Globus pallidus (tissue), 1 donor: ENCODE results near the gene HFE.
A peak's percentile ranks its signal among the peaks of the same experiment; 100 is the strongest.

Source experiments
- DNase-seq: peaks from one replicate; pipeline ENCODE4 v3.0.0-alpha.2; 2015; ENCODE audit warnings: low spot score

HFE gene

DNA sequence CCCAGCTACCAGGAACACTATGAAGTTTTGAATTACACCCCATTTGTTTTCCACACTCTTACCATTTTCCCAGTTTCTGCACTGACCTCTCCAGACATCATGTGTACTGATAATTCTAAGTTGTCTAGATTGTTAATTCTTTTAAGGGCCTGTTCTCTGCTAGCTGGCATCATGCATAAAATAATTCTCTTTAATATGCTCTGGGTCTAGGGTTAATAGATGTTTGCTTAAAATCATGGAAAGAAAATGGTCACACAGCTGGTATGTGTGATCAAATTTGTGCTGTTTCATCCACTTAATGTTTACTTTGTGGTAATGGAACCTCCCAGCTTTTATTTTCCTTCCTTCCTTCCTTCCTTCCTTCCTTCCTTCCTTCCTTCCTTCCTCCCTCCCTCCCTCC is 49.1 kb downstream of the HFE start:
- no peak for DNase-seq

- no peak for DNase-seq
These were observed 53.2 kb downstream of the HFE start for GRCh38 chr6:26140254-26140966.

- no peak for DNase-seq
These were observed 53.7 kb downstream of the HFE start for GRCh38 chr6:26140967-26141294.

DNA sequence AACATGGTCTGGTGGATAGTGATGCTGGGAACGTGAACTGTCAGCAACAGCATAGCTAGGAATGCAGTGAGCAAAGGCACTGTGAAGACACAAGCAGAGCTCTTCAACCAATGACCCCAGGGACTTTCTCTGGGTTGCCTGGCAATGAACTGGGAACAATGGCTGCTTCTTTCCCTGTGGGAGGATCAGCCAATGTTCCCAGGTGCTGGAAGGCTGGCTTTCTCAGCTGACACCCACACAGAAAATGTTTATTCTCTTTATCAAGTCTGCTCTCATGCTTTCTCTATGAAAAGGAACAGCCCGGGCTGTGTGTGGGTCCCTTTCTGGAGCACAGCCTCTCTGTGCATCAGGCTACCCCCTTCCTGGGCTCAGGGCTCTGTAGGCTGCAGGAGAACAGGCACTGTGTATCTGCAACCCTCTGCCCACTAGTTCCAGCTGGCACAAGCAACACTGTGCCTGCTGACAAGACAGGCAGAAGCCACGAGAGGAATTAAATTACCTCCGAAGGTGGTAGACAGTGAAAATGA is 54.2 kb downstream of the HFE start:
- DNase-seq: peak; percentile 92

DNA sequence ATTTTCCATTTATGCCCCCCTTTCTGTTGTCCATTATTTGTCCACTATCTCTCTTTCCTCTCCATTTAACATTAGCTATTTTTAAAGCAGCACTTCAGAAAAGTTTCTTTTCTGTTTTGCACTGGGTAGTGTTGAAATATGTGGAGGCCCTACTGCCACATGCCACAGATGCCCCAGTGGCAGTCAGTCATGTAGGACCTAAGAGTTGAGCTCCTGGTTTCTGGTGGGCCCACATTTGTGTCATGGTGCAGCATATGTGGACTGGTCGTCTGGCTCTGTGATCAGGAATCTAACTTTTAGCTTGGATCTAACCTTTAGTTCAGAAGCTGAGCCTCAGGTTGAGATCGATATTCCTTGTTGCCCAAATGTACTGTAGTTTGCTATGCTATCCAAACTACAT is 54.8 kb downstream of the HFE start:
- no peak for DNase-seq
